Measurements from ENCODE around the gene DIDO1.

GRCh38 chr20:62886709-62887058 lies 39.6 kb downstream of the DIDO1 start:
- TF ChIP-seq CTCF (IDR thresholded peaks at IDR 0.05) (no peak), POLR2A (IDR thresholded peaks at IDR 0.05) (no peak), EP300 (IDR thresholded peaks at IDR 0.05) (no peak)
